Measurements from ENCODE around the gene BRSK1.

Gene BRSK1

GRCh38 chr19:55240713-55241020 lies 43.1 kb upstream of the BRSK1 start:
- H3K36me3 ChIP-seq (ENCODE audit: insufficient read depth, low read length) = peaks cover 94% of the 10 kb centered on the region
- H3K27ac ChIP-seq (ENCODE audit: low read length) = no peak overlapping the region
- no peak overlapping the region for H3K4me3 ChIP-seq (ENCODE audit: low read depth in 1 of 2, low read length in 2 of 2)
- H3K4me2 ChIP-seq (ENCODE audit: insufficient read depth, low read length) = no peak overlapping the region
- H3K9me3 ChIP-seq (ENCODE audit: insufficient read depth, low read length, severe bottlenecking) = no peaks in the 10 kb centered on the region
- DNase-seq (no peak), ATAC-seq (ENCODE audit: insufficient read depth, low read depth) (0 out of 3 replicates have a peak, but pooled peaks have one; percentile 14)
- no peak overlapping the region for H2AFZ ChIP-seq (ENCODE audit: low read depth, low read length)
- H4K20me1 ChIP-seq (ENCODE audit: insufficient read depth, low read length) = peaks cover 48% of the 10 kb centered on the region
- TF ChIP-seq EZH2 (IDR thresholded peaks at IDR 0.05; ENCODE audit: borderline replicate concordance, low read depth, low read length, severe bottlenecking) = no peak
- TF ChIP-seq, protein P1, sequence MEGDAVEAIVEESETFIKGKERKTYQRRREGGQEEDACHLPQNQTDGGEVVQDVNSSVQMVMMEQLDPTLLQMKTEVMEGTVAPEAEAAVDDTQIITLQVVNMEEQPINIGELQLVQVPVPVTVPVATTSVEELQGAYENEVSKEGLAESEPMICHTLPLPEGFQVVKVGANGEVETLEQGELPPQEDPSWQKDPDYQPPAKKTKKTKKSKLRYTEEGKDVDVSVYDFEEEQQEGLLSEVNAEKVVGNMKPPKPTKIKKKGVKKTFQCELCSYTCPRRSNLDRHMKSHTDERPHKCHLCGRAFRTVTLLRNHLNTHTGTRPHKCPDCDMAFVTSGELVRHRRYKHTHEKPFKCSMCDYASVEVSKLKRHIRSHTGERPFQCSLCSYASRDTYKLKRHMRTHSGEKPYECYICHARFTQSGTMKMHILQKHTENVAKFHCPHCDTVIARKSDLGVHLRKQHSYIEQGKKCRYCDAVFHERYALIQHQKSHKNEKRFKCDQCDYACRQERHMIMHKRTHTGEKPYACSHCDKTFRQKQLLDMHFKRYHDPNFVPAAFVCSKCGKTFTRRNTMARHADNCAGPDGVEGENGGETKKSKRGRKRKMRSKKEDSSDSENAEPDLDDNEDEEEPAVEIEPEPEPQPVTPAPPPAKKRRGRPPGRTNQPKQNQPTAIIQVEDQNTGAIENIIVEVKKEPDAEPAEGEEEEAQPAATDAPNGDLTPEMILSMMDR (IDR thresholded peaks at IDR 0.05; ENCODE audit: borderline replicate concordance, extremely low read depth, low read length, poor library complexity, severe bottlenecking) = no peak
- H3K79me2 ChIP-seq (ENCODE audit: insufficient read depth, low read length) = peaks cover 7% of the 10 kb centered on the region
- H3K9ac ChIP-seq (ENCODE audit: low read depth, low read length) = no peak overlapping the region
- H3K27me3 ChIP-seq (ENCODE audit: insufficient read depth, low read length, poor library complexity) = no peaks in the 10 kb centered on the region
- H3K4me1 ChIP-seq (ENCODE audit: insufficient read depth, low read length) = no peaks in the 10 kb centered on the region

GRCh38 chr19:55241143-55241934 lies 42.5 kb upstream of the BRSK1 start:
- H3K27ac ChIP-seq (ENCODE audit: low read length) = no peak overlapping the region
- H3K4me3 ChIP-seq (ENCODE audit: low read depth in 1 of 2, low read length in 2 of 2) = no peak overlapping the region
- no peak overlapping the region for H3K9ac ChIP-seq (ENCODE audit: low read depth, low read length)
- no peaks in the 10 kb centered on the region for H3K27me3 ChIP-seq (ENCODE audit: insufficient read depth, low read length, poor library complexity)
- no peak overlapping the region for H2AFZ ChIP-seq (ENCODE audit: low read depth, low read length)
- DNase-seq (no peak), ATAC-seq (ENCODE audit: insufficient read depth, low read depth) (no peak)
- peaks cover 10% of the 10 kb centered on the region for H3K79me2 ChIP-seq (ENCODE audit: insufficient read depth, low read length)
- peaks cover 52% of the 10 kb centered on the region for H4K20me1 ChIP-seq (ENCODE audit: insufficient read depth, low read length)
- H3K9me3 ChIP-seq (ENCODE audit: insufficient read depth, low read length, severe bottlenecking) = no peaks in the 10 kb centered on the region
- peaks cover 95% of the 10 kb centered on the region for H3K36me3 ChIP-seq (ENCODE audit: insufficient read depth, low read length)
- TF ChIP-seq EZH2 (IDR thresholded peaks at IDR 0.05; ENCODE audit: borderline replicate concordance, low read depth, low read length, severe bottlenecking) = no peak
- TF ChIP-seq, protein P1 (IDR thresholded peaks at IDR 0.05; ENCODE audit: borderline replicate concordance, extremely low read depth, low read length, poor library complexity, severe bottlenecking) = no peak
- no peaks in the 10 kb centered on the region for H3K4me1 ChIP-seq (ENCODE audit: insufficient read depth, low read length)
- no peak overlapping the region for H3K4me2 ChIP-seq (ENCODE audit: insufficient read depth, low read length)

- peaks cover 52% of the 10 kb centered on the region for H4K20me1 ChIP-seq (ENCODE audit: insufficient read depth, low read length)
- H3K9me3 ChIP-seq (ENCODE audit: insufficient read depth, low read length, severe bottlenecking) = no peaks in the 10 kb centered on the region
- DNase-seq = no peak
- no peak for TF ChIP-seq EZH2 (IDR thresholded peaks at IDR 0.05; ENCODE audit: borderline replicate concordance, low read depth, low read length, severe bottlenecking)
- TF ChIP-seq, protein P1 (IDR thresholded peaks at IDR 0.05; ENCODE audit: borderline replicate concordance, extremely low read depth, low read length, poor library complexity, severe bottlenecking) = no peak
- no peaks in the 10 kb centered on the region for H3K27me3 ChIP-seq (ENCODE audit: insufficient read depth, low read length, poor library complexity)
- H3K4me2 ChIP-seq (ENCODE audit: insufficient read depth, low read length) = no peak overlapping the region
- H3K79me2 ChIP-seq (ENCODE audit: insufficient read depth, low read length) = peaks cover 16% of the 10 kb centered on the region
- H3K27ac ChIP-seq (ENCODE audit: low read length) = no peak overlapping the region
- H3K4me1 ChIP-seq (ENCODE audit: insufficient read depth, low read length) = no peaks in the 10 kb centered on the region
- peaks cover 95% of the 10 kb centered on the region for H3K36me3 ChIP-seq (ENCODE audit: insufficient read depth, low read length)
- no peak overlapping the region for H3K9ac ChIP-seq (ENCODE audit: low read depth, low read length)
- H2AFZ ChIP-seq (ENCODE audit: low read depth, low read length) = no peak overlapping the region
- no peak for ATAC-seq (ENCODE audit: insufficient read depth, low read depth)
- H3K4me3 ChIP-seq (ENCODE audit: low read depth in 1 of 2, low read length in 2 of 2) = no peak overlapping the region
Measured at GRCh38 chr19:55241935-55242464, 41.8 kb upstream of the BRSK1 start.
